Measurements from ENCODE around the gene NUF2.
"Not testable (repeated sequence)": the region's sequence is repeated elsewhere in the genome, so short reads cannot be mapped to it uniquely, and the experiment has no call there.

Gene NUF2

DNA sequence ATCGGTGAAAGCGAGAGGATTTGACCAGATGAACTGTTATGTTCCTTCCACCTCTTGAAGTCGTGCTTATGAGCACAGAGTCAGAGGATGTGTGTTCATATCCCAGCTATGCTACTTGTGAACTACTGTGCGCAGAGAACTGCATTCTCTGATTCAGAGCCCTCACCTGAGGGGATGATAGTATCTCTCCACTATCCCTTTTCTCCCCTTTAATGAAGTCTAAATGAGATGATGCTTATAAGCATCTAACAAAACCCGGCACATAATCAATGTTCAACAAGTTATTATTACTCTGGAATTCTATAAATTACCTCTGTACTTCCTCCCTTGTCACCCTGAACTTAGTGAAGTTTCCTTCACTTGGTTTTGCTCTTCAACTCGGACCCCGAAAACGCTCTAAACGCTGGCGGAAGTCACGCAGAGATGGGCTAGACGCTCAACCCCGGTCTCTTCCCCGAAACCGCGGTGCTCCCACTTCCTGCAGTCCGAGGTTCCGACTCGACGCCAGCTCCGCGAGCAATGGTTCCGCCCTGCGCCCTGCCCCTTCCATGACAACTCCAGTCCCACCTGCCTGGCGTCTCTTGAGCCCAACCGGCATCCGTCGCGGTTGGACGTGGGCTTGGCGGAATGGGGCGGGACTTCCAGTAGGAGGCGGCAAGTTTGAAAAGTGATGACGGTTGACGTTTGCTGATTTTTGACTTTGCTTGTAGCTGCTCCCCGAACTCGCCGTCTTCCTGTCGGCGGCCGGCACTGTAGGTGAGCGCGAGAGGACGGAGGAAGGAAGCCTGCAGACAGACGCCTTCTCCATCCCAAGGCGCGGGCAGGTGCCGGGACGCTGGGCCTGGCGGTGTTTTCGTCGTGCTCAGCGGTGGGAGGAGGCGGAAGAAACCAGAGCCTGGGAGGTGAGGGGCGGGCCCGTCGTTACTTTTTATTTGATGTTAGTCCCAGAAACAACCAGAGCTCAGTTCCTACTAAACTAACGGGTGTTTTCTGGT, at the start of gene NUF2:
Gene NUF2 (plus strand): TSS at position 644 of the 995 bp plus-strand sequence. CDS start 4,098 bp downstream, outside the sequence.
- peak; percentile 90 for DNase-seq (ENCODE audit: low read depth)

DNA sequence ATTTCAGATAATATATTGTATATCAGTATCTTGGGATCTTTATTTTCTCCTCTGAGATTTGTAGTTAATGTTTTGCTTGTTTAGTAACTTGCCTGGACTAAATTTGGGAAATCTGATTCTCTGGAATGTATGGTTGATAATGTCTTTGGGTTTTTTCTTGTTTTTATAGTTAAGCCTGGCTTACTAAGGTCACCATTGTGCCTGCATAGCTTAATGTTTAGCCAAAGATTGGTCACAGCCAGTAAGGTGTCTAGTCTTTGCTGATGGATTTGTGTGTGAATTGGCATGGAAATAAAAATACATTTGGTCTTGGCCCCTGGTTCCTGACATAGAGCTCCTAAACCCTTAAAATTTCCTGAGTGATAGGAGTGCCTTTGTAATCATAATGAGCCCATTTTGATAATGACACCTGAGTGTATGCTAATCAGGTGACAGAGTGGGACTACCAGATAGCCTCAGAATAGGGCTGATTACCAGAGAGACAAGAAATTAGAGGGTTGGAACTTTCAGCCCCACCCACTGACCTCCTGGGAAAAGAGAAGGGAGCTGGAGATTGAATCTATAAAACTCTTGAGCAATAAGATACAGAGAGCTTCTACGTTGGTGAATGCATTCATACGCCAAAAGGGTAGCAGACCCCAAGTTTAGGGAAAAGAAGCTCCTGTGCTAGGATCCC, 47.9 kb upstream of the NUF2 start:
- DNase-seq (ENCODE audit: low read depth): no peak

- DNase-seq (ENCODE audit: low read depth): no peak
These were observed 46.5 kb upstream of the NUF2 start for GRCh38 chr1:163275222-163275621.

- no peak for DNase-seq (ENCODE audit: low read depth)
These were observed 43.2 kb upstream of the NUF2 start for GRCh38 chr1:163278602-163279001.

GRCh38 chr1:163284867-163285266, 36.9 kb upstream of the NUF2 start:
- not testable (repeated sequence) for DNase-seq (ENCODE audit: low read depth)

GRCh38 chr1:163290025-163290640, 31.6 kb upstream of the NUF2 start:
- DNase-seq (ENCODE audit: low read depth): no peak

- DNase-seq (ENCODE audit: low read depth): no peak
These were observed 30.3 kb upstream of the NUF2 start for GRCh38 chr1:163291461-163291860.

DNA sequence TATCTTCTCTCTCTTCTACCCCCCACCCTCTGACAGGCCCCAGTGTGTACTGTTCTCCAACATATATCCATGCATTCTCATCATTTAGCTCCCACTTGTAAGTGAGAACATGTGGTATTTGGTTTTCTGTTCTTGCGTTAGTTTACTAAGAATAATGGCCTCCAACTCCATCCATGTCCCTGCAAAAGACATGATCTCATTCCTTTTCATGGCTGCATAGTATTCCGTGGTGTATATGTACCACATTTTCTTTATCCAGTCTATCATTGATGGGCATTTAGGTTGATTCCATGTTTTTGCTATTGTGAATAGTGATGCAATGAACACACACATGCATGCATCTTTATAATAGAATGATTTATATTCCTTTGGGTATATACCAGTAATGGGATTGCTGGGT, 29.6 kb upstream of the NUF2 start:
- DNase-seq (ENCODE audit: low read depth): not testable (repeated sequence)

DNA sequence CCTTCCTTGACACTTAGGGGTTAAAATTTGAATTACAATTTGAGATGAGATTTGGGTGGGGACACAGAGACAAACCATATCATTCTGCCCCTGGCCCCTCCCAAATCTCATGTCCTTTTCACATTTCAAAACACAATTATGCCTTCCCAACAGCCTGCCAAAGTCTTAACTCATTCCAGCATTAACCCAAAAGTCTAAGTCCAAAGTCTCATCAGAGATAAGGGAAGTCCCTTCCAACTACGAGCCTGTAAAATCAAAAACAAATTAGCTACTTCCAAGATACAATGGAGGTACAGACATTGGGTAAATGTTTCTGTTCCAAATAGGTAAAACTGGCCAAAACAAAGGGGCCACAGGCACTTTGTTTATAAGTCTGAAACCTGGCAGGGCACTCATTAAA, 28.3 kb upstream of the NUF2 start:
- DNase-seq (ENCODE audit: low read depth): not testable (repeated sequence)

DNA sequence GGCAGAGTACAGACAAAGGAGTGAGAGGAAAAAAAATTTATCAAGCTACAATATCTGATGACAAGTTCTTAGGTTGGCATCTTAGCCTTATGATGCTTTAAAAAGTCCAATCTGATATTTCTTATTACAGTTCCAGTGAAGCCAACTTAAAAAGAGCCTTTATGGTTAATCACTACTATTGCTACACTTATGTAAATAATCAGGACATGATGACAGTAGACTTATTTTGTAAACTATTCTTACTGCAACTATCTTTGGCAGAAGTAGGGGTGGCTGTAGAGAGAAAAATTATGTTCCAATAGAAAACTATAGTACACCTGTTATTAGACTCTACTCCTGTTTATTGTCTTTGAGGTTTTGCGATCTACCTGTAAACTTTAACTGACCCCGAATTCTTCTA, 25.8 kb upstream of the NUF2 start:
- DNase-seq (ENCODE audit: low read depth): no peak

GRCh38 chr1:163296504-163297263, 25.1 kb upstream of the NUF2 start:
- no peak for DNase-seq (ENCODE audit: low read depth)

DNA sequence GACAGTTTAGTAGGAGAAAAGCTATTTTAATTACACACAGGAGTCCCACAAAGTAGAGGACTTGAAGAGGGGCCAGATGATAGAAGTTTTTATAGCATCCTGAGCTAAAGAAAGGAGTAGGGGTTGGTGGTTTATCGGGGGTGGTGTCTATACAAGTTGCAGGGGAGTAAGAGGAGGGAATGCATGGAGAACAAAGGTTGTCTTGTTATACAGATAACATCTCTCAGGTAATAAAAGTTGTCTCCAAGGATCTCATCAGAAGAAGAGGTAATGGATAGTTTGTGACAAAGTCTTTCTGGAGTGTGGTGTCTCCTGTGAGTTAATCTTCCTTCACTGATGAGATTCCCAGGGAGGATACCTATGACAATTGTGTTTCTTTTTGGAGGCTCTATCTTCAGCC, 23.4 kb upstream of the NUF2 start:
- DNase-seq (ENCODE audit: low read depth): no peak

GRCh38 chr1:163300568-163300967, 21.2 kb upstream of the NUF2 start:
- DNase-seq (ENCODE audit: low read depth): no peak

DNA sequence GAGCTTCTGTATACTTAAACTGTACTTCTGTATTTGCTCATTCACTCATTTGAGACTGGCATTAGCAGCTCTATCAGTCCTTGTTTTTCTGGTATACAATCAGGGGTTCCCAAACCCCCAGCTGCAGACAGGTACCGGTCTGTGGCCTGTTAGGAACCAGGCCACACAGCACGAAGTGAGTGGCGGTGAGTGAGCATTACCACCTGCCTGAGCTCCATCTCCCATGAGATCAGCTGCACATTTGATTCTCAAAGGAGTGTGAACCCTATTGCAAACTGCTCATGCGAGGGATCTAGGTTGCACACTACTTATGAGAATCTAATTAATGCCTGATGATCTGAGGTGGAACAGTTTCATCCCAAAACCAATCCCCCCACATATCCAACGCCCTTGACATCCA, 18.2 kb upstream of the NUF2 start:
- no peak for DNase-seq (ENCODE audit: low read depth)

DNA sequence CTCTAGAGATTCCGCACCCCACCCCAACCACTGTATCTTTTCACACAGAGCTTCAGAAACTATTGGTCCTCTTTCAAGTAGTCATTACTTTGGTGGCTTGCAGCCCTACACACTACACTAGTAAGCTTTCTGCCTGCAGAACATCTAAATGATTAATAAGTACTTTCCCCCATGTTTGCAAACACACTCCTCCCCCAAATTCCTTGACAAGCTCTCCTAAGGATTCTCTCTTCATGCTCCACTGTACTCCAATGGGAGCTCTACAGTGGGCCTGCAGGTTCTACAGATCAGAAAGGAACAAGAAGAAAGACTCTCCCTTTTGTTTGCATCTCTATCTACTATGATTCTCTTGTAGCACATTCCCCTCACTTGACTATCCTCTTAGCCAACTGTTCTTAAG, 16.3 kb upstream of the NUF2 start:
- DNase-seq (ENCODE audit: low read depth): no peak

- DNase-seq (ENCODE audit: low read depth): no peak
These were observed 14.1 kb upstream of the NUF2 start for GRCh38 chr1:163307479-163308171.

DNA sequence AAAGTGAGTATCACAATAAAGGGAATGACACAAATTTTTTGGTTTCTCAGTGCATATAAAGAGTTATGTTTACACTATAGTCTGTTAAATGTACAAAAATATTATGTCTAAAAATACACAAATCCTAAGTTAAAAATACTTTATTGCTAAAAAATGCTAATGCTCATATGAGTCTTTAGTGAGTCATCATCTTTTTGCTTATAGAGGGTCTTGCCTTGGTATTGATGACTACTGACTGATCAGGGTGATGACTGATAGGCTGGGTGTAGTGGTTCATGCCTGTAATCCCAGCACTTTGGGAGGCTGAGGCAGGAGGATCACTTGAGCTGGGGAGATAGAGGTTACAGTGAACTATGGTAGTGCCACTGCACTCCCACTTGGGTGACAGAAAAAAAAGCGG, 12.9 kb upstream of the NUF2 start:
- no peak for DNase-seq (ENCODE audit: low read depth)

DNA sequence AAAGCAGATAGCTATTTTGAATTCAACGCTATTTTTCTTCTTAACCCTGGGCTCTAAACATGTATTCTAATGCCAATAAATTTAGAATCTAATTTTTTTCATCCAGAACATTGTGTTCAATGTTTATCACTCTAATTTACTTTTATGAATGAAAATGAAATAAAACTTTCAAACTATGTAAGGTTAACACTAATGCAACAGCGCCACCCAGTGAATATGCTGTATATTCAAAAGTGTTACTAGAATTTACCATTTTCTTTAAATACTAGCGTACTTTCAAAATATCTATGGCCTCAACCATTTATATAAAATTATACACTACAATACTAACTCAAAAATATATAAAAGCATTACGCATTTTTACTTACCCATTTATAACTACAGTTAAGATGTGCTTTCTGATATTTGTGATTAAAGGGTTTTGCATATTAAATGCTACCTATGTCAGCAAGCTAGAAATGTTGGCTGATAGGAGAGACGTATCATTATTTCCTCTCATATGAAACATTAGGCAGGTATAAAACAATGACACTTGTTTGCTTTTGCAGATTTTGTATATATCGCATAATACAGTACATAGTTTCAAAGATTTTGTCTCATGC, 5.9 kb upstream of the NUF2 start:
- DNase-seq (ENCODE audit: low read depth): peak; percentile 25

DNA sequence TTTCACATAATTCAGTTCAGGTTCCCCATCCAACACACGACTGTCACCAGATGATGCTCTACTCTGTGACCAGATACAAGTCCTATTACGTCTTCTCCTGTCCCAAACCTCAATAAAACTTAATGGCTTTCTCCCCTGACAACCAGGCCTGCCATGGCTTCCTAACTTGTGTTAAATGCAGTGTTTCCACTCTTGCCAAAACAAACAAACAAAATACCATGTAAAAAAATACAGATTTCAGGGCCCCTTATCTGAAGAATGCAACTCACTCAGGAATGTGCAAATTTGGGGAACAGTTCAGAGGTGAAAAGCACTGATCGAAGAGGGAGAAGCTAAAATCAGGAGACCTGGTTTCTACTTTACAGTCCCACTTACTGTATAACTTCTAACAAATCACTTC, 863 bp upstream of the NUF2 start:
- no peak for DNase-seq (ENCODE audit: low read depth)

- DNase-seq (ENCODE audit: low read depth): not testable (repeated sequence)
These were observed 1.6 kb downstream of the NUF2 start for GRCh38 chr1:163323339-163323738.

DNA sequence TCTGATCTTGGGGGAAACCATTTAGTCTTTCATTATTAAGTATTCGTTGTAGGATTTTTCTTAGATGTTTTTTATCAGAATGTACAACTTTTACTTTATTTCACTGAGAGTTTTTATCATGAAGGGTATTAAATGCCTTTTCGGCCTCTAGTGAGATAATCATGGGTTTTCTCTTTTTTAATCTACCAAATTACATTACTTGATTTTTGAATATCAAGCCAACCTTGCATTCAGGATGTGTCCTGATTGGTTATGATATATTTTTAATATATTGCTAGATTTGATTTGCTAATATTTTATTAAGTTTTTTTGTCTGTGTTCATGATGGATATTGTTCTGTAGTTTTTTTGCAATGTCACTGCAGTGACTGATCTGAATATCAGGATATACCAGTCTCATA, 9.4 kb downstream of the NUF2 start:
- no peak for DNase-seq (ENCODE audit: low read depth)

Data from stimulated activated CD8-positive, alpha-beta memory T cell treated with anti-CD3 and anti-CD28 coated beads, Interleukin-15, amount 100 ng/mL, for 1 hour (primary cell).